Stimulated activated CD4-positive, alpha-beta T cell treated with anti-CD3 and anti-CD28 coated beads, Interleukin-12 subunit alpha, Interleukin-12 subunit beta, amount 100 ng/mL, for 4 hours (primary cell): ENCODE measurements around the gene PRDM15.

ENCODE experiments used
- DNase-seq: peaks from one replicate; pipeline ENCODE4 v3.0.0-alpha.2; 2020

Gene PRDM15

DNA sequence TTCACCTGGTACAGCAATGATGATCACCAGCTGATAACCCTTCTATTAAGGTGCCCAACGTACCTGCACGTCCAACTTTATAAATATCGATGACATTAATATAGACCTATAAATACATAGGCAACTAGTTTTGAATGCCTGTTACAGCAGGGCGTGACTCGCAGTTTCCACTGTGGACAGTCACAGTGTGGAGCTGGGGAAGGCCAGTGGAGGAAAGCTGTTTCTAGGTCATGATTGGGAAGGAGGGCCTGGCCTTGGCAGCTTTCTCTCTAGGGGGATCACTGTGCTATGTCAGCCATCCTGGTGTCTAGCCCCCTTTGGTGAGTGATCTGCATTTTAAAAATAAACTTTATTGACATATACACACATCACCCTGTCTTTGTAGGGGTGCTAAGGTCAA lies 4.4 kb upstream of the PRDM15 start:
- no peak for DNase-seq

- no peak for DNase-seq
Measured at GRCh38 chr21:41881051-41881450, 1.9 kb upstream of the PRDM15 start.

DNA sequence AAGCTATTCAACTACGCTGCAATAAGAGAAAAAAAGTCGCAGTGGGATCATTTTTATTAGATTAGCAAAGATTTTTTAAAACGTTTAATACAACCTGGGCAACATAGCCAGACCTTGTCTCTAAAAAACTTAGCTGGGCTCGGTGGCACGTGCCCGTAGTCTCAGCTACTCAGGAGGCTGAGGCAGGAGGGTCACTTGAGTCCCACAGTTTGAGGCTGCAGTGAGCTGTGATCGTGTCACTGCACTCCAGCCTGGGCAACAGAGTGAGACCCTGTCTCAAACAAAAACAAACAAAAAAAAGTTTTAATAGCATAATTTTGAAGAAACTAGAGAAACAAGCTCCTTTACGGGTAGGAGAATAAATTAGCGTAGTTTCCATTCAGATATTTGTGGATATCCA lies 1.0 kb upstream of the PRDM15 start:
- no peak for DNase-seq

GRCh38 chr21:41878831-41879189 lies 334 bp downstream of the PRDM15 start:
- DNase-seq: peak; percentile 76

DNA sequence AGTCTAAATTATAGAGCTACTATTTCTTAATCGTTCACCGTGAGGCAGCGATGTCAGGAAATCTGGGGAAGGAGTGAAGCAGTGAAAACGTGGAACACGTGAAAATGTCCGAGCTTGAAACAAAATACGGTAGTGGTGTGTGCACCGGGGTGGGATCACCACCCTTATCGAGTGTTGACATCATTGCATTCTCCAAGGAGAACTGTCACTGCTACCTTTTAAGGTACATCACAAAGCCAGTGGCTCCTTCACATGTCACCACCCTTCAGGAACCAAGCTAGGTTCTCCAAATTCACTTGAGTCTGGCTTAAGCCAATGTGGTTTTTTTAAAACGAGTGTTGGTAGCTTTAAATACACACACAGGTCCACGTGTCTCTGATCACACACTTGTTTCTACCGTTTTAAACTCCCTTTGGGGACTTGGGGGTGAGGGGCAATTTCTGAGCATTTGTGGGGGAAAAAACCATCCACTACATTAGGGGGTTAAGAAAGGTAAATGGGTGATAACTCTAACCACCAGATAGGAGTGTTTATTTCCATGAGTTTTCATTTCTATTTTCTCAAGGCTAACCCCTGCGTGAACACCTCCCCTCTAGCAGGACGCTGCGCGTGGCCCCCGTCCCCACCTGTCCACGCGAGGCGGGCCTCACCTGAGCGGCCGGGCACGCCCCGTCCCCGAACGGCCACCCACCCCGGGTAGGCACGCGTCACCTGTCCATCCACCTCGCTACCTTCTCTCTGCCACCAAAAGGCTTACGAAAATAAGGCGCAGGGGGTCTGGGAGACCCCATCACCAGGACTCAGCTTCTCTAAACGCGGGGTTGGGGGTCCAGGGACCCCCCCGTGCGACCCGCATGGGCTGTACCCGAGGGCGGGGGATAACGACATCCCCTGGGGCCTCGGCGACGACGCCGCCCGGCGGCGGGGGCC lies 978 bp downstream of the PRDM15 start:
- DNase-seq: peak; percentile 39

GRCh38 chr21:41876928-41877652 lies 2.1 kb downstream of the PRDM15 start:
- DNase-seq: no peak

DNA sequence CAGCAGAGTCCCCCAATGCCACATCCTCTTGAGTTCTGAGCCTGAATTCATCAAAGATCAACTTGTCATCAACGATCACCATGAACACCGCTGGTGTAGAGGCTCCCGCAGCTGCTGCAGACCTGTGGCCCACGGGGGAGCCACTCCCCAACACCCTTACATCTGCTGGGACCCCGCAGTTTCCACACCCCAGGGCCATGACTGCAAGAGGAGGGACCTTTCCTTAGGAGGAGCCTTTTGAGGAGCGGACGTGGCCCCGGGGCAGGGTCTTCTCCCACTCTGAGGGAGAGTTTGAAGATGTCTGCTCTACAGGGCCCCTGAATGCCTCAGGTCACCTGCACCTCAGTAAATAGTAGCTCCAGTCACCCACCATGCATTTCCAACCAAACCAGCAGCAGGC lies 2.7 kb downstream of the PRDM15 start:
- DNase-seq: no peak

GRCh38 chr21:41875086-41875485 lies 4.1 kb downstream of the PRDM15 start:
- DNase-seq: no peak

GRCh38 chr21:41874611-41875010 lies 4.5 kb downstream of the PRDM15 start:
- DNase-seq: no peak

- no peak for DNase-seq
Measured at GRCh38 chr21:41873426-41873825, 5.7 kb downstream of the PRDM15 start.

DNA sequence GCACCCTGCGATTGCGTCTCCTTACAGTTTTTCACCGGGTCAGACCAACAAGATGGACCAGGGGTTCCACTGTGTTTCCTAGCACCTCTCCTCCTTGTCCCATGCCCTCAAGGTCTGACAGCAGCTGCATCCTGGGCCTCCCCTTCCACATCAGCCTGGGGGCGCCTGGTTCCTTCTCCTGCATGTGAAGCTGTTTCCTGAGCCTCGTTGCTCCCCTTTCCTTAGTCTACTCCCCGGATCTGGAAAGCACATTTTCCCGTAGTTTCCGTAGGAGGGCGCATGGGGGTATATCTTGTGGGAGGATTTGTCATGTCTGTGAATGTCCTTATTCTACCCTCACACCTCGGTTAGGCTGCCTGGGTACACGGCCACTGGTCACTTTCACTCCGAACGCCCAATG lies 6.1 kb downstream of the PRDM15 start:
- DNase-seq: no peak

DNA sequence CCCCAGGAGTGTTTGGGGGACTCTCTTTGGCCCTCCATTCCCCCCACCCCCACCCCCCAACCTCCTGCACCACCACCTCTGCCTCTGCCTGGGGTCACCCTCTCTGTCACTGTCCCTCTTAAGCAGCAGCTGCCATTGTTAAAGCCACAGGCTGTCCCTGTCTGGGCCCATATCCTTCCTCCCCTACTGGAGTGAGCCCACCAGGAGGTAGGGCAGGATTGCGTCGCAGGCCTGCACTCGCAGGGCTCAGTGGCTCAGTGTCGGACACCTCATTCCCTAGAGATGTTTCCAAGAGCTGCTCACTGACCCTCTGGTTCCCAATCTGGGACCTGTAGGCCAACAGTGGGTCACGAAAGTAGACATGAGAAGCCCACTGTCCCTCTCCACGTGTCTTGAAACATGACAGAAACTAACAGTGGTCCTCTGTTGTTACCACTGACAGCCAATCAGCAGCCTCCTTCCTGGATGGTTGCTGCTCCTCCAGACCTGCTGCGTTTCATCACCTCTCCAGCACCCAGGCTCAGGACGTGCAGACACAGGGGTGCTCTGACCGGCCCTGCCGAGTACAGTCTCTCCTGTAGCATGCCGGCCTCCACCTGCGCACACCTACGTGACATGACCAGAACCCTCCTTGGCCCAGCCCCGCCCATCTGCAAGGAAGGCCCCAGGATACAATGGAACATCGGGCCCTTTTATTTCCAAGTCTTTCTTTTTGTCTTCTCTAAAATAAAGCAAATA lies 7.7 kb downstream of the PRDM15 start:
- no peak for DNase-seq

GRCh38 chr21:41869771-41870170 lies 9.4 kb downstream of the PRDM15 start:
- DNase-seq: no peak

DNA sequence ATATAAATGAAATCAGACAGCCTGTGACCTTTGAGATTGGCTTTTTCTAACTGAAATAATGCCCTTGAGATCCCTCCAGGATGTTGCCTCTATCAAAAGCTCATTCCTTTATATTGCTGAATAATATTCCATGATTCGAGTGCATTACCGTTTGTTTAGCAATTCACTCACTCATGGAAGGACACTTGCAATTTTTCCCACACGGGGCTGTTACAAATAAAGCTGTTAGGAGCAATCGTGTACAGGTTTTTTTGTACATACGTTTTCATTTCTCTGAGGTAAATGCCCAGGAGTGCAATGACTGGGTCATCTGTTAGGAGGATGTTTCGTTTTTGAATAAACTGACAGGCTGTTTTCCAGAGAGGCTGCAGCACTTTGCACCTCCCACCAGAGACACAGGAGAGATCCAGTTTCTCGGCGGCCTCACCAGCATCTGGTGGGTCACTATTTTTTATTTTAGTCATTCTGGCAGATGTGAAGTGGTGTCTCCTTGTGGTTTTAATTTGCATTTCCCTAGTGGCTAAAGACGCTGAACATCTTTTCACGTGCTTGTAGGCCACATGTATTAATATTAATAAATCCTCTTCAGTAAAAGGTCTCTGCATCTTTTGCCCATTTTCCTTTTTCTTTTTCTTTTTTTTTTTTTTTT lies 11.0 kb downstream of the PRDM15 start:
- DNase-seq: no peak

DNA sequence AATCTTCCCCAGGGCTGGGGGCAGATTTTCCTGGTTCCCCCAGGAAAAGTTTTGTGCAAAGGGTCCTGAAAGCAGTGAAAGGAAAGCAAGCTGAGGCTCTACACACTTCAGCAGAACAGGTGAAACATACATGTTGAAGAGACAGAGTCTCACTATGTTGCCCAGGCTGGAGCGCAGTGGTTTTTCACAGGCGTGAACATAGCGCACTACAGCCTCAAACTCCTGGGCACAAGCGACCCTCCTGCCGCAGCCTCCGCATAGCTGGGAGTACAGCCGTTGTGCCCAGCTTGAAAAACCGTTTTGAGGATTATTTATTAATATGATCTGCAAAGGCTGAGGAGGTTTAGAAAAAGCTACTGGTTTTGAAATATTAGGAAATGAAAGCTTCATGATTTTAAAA lies 11.8 kb downstream of the PRDM15 start:
- no peak for DNase-seq

GRCh38 chr21:41866274-41866809 lies 12.8 kb downstream of the PRDM15 start:
- DNase-seq: no peak

GRCh38 chr21:41865002-41865777 lies 14.0 kb downstream of the PRDM15 start:
- DNase-seq: no peak

DNA sequence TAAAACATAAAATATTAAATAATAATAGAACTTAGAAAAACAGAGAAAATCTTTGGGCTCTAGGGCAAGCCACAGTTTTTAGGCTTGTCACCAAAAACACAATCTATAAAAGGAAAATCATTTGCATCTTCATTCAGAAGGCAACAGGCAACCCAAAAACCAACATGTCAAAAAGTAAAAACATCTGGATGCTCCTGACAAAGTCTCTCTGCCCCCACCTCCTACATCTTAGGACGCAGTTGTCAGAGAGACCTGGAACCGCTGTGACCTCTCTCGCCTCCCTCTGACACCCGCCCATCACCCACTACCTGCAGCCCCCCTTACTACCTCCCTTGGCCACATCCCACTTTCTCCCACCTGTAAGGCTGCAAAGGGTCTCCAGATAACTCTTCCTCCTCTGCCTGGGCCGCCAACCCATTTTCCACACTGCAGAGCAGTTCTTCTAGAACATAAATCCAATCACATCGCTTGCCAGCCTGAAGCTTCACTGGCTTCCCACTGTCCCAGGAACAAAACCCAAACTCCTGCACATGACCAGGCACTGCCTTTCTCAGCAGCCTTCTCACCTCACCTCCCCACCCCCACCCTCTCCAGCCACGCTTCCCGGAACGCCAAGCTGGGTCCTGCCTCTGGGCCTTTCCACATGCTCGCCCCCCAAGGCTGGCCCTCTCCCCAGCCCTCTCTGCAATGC lies 14.7 kb downstream of the PRDM15 start:
- no peak for DNase-seq

GRCh38 chr21:41863439-41863740 lies 15.8 kb downstream of the PRDM15 start:
- DNase-seq: no peak

DNA sequence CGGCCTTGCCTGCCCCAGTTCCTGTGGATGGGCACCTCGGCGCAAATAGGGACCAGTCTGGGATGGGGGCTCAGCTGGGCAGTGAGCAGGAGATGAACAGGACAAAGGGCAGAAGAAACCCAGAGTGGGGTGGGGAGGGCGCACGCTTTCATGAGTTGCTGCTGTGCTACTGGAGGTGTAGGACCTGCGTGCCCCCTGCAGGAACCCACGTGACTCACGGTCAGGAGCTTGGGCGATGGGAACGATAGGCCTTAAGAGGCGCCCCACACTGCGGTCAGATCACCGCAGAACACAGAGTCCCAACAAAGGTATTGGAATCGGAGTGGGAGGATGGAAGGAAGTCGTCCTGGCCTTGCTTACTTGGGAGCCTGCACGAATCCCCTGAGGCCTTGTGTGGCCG lies 17.2 kb downstream of the PRDM15 start:
- DNase-seq: no peak

DNA sequence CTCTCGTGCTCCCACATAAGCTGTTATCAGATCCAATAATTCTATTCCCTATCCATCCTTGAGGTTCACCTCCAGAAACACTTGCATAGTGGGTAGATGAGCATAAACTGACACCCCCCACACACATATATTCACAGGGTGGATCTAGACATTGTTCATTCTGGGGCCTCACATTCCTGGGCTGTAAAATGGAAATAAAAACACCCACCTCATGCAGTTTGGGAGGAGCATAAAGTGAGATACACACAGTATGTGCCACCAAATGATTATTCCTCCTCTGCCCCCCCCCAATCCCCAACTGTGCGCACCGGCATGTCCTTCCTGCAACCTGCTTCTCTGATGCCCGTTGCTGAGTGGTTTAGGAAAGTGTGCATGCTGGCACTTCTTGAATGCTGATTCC lies 17.9 kb downstream of the PRDM15 start:
- DNase-seq: no peak
